SKM-1 treated with dmso at 0.1 percent for 144 hours (cell line): ENCODE measurements around the gene ACTN4.
A peak's percentile ranks its signal among the peaks of the same experiment; 100 is the strongest.

Experiments used
- DNase-seq: peaks from one replicate; lab custom pipeline; 2025; ENCODE audit not compliant: unreplicated experiment; lab: John Stamatoyannopoulos, UW

The ACTN4 gene

DNA sequence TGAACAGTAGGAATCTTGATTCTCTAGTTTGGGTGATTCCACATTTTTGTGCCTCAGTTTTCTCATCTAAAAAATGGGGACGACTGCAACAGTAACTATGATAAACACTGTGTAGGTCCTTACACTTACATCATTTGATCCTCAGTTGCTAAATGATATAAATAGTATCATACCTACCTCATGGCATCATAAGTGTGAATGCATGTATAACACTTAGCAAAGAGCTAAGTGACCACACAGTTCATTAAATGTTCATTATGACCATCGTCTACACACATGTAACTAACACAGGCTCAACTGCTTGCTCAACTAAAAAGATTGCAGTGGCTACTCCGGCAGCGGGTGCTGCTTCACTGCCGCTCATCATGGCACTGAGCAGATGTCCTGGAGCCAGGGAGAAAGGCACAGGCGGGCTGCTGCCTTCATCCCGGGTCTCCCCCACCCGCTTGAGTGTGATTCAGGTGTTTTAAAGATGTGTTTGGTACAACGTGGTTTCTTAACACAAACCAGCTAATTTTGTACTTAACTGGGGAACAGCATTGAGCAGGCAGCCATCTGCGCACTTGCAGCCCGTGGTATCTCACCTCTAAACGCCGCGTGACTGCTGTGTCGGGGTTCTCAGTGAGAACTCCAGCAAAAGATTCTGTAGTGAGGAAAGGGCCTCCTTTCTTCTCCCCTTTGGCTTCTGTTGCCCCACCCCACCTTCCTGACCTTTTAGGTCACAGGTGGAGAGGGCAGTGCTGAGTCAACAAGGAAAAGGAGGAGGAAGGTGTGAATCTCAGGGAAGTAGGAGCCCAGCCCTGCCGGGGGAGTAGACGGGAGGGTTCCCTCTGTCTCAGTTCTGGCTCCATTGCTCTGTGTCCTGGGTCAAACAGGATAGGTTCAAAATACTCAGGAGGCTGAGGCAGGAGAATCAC lies 11.7 kb upstream of the ACTN4 start:
- DNase-seq: no peak

GRCh38 chr19:38638461-38638860 lies 9.0 kb upstream of the ACTN4 start:
- DNase-seq: no peak

GRCh38 chr19:38639679-38640078 lies 7.8 kb upstream of the ACTN4 start:
- no peak for DNase-seq

DNA sequence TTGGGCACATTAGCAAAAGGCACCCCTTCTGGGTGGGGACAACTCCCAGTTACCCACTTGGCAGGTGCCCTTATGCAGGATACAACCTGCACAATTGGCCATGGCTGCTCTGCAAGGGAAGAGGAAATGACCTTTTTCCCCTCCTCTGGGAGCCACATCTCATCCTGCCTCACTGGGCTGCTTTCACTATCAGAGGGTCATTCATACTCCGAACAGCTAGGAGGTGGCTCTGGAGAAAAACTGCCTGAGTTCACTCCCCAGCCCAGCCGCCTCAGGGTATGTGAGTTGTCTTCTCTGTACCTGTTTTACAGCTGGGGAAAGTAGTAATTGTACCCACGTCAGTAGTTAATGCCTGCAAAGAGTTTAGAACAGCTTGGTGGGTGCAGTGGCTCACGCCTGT lies 7.1 kb upstream of the ACTN4 start:
- DNase-seq: no peak

GRCh38 chr19:38642176-38642575 lies 5.3 kb upstream of the ACTN4 start:
- DNase-seq: no peak

- no peak for DNase-seq
Measured at GRCh38 chr19:38644719-38645118, 2.7 kb upstream of the ACTN4 start.

GRCh38 chr19:38647966-38648768 lies 718 bp downstream of the ACTN4 start:
- DNase-seq: no peak

GRCh38 chr19:38648769-38649304 lies 1.4 kb downstream of the ACTN4 start:
- DNase-seq: no peak

DNA sequence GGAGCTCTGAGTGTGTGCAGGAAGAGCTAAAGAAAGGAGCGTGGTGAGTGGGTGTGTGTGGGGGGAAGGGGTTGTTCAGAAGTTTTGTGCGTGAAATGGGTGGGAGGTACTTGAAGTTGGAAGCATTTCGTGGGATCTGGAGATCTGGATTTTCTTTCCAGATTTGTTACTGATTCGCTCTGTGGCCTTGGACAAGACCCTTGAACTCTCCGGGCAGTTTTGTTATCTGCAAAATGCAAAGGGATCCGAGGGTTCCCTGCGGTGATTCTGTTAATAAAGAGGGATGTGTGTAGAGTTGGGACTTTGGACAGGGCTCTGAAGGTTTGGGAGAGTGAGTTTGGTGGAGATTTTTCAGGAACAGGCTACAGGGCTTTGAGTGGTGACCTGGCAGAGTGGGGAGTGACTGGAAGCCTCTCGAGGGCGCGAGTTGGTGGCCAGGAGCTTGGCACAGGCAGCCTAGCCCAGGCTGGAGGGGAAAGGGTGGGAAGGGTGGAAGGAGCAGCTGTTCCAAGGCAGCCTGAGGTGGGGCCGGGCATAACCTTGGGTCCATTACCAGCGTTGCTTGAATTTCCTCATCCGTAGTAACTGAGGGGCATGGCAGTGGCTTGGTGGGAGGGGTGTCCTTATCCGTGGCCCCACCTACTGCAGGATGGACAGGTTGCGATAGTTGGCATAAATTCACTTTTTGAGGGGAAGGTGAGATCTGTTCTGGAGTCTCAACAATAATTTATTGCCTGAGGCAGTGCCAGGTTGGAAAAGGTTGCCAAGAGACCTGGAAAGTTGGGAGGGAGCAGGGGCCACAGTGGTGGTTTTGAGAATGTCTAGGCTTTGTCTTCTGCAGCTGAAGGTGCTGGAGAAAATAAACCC lies 2.1 kb downstream of the ACTN4 start:
- DNase-seq: no peak

DNA sequence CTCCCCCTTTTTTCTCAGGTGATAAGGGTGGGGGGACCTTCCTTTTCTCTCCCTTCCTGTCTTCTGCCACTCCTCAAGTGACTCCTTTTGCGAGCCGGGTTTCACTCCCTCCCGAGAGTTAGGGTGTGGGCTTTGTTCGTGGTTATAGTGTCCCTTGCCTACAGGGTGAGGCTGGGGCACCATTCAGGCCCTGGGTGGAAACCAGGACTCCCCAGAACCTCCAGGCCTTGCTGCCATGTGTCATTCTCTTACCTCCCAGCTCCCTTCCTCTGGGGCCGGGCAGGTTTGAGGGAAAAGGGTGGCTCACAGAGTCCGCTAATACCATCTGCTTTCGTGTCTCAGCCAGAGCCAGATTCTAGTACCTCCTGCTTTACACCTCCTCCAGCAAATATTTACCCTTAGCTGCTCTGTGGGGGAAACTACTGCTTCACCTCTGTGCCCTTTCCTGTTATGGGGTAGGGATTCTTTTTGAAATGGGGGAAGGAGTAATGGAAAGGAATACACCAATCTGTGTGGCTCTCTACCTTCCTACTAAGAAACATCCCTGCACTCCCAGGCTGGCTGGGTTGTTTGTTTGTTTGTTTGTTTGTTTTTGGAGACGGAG lies 2.8 kb downstream of the ACTN4 start:
- DNase-seq: no peak

- peak; percentile 66 for DNase-seq
Measured at GRCh38 chr19:38650911-38651584, 3.6 kb downstream of the ACTN4 start.

DNA sequence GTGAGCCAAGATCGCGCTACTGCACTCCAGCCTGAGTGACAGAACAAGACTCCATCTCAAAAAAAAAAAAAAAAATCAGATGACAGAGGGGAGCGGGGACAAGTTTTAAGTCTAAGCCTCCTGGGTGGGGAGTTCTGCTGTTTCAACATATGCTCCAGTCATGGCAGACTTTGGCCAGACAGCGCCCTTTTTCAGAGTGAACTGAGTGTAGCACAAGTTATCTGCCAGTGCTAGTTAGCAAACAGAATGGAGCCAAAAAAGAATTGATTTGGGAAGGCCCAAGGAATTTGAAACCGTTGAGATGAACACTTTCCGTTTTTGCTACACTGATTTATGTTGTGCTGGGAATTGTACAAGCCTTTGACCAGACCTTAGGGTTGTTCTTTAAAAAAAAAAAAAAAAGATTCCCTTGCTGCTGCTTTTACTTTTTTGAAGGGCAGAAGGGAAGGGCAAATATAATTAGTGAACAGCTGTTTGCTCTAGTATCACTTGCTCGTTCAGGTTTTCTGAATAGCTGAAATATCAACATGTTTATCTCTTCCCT lies 5.7 kb downstream of the ACTN4 start:
- DNase-seq: no peak

DNA sequence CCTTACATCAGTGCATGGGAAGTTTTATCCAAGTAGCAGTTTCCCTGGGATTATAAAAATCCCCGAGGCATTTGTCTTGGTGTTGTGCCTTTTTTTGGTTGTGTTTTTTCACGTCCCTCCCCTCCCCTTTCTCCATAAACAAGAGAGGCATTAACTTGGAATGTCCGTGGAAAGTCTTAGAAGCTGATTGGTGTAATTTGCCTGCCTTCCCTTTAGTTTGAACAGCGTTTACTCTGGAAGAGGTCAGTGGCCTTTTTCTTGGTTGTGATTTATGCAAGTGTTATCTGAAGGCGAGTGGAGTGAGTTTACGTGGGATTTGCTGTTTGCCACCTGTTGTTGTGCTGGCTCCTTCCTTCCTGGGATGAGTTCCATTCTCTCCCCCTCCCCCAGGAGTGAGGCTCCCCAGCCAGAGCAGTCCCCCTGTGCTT lies 7.2 kb downstream of the ACTN4 start:
- no peak for DNase-seq

GRCh38 chr19:38655148-38655824 lies 7.8 kb downstream of the ACTN4 start:
- DNase-seq: no peak

GRCh38 chr19:38656171-38656981 lies 8.9 kb downstream of the ACTN4 start:
- peak; percentile 36 for DNase-seq

DNA sequence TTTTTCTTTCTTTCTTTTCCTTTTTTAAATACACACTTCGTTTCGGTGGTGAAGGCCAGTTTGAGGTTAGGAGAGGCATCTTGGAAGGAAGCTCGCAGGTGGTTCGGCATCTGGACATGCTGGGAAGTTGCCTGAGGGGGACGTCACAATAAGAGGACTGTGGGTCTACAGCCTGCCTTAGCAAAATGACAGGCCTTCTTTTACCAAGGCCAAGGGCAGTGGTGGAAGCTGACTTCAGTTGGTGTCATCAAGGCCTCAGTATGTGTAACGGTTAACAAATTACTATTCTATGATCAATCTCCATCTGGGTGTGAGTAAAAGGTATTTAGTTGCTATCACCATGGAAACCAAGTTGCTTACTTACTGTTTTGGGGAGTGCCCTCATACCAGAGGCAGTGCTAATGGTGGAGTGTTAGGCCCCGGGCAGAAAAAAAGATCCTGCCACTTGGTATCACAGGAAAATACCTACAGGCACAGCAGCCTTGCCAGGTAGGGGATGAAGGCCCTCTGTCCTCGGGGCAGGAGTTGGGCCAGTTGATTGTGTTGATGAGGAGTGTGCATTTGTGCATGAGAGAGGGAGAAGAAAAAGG lies 10.3 kb downstream of the ACTN4 start:
- DNase-seq: no peak

DNA sequence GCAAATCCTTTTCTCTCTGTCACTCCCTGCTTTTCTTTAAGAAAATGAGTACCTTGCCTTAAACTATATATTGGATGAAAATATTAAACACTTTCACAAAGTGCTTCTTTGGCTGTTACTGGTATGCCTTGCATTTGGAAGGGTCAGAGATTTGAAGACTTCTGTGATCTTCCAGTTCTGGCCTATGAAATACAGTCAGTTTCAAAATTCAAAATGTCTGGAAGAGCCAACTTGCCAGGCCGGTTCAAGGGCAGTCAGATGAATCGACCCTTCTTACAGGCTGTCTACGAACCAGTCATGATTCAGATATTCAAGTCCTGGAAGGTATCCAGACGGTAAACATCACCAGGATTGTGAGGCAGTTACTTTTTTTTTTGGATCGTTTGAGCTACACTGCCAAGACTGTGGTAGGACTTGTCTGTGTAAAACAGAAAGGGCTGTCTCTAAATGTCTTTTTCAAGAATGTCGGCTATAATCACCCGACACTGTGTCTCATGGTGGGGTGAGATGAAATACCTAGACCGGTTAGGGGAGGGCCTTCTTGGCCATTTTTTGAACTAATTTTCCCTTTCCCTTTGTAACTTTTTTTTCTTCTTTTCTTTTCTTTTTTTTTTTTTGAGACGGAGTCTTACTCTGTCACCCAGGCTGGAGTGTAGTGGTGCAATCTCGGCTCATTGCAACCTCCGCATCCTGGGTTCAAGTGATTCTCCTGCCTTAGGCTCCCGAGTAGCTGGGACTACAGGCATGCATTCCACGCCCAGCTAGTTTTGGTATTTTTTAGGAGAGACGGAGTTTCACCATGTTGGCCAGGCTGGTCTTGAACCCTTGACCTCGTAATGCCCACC lies 11.2 kb downstream of the ACTN4 start:
- DNase-seq: no peak
